Measurements from ENCODE around the gene WRAP73. TPM values are rescaled to one million over a fixed set of nuclear protein-coding genes. Genes with fewer than 3 reads are reported as not detected.

Gene WRAP73
- total and polyA plus RNA-seq, 12 donors = 5.1 to 29.6 (median 18.1) TPM

DNA sequence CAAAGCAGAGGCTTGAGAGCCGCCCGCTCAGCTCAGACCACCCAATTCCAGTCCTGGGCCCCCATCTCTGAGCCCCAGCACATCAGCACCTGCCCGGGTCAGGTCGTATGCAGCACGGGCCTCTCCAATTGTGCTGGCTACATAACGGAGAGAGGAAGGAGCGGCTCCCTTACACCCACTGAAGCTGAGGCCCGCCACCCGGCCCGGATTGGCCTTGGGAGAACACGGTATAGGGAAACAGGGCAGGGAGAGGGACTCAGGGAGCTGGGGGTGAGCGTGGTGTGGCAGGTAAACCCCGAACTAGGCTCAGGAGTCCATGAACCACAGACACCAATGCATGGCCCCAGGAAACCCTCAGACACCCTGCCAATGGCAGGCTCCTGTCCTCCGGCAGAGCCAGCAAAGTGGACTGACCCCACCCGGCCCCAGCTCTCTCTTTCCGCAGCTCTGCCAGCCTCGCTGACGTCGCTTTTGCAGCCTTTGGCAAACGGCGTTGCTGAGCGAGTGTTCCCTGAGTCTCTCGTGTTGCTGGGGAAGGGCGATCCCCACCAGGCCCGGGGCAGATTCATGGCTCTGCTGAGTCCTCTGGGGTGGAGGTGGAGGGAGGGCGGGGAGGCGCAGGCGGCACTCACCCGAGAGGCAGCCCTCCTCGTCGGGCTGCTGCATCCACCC, 55.1 kb downstream of the WRAP73 start:
- H3K4me1 ChIP-seq (replicated peaks in 1 of 2) = peaks cover 0 to 9% of the 10 kb centered on the region in 2 donors
- 70 to 82% (median 78%) methylated on average over 17 to 31 of the region's 31 CpGs for WGBS, 4 donors

GRCh38 chr1:3593745-3594144, 56.2 kb downstream of the WRAP73 start:
- no peak for DNase-seq
- H3K27me3 ChIP-seq = peaks cover 4% of the 10 kb centered on the region
- H3K4me1 ChIP-seq (replicated peaks in 1 of 2) = peaks cover 0 to 9% of the 10 kb centered on the region in 2 donors
- no peak overlapping the region for H3K4me3 ChIP-seq
- TF ChIP-seq, protein P1, sequence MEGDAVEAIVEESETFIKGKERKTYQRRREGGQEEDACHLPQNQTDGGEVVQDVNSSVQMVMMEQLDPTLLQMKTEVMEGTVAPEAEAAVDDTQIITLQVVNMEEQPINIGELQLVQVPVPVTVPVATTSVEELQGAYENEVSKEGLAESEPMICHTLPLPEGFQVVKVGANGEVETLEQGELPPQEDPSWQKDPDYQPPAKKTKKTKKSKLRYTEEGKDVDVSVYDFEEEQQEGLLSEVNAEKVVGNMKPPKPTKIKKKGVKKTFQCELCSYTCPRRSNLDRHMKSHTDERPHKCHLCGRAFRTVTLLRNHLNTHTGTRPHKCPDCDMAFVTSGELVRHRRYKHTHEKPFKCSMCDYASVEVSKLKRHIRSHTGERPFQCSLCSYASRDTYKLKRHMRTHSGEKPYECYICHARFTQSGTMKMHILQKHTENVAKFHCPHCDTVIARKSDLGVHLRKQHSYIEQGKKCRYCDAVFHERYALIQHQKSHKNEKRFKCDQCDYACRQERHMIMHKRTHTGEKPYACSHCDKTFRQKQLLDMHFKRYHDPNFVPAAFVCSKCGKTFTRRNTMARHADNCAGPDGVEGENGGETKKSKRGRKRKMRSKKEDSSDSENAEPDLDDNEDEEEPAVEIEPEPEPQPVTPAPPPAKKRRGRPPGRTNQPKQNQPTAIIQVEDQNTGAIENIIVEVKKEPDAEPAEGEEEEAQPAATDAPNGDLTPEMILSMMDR (IDR thresholded peaks at IDR 0.05) = no peak
- no peak for TF ChIP-seq POLR2A (IDR thresholded peaks at IDR 0.05)
- no peak overlapping the region for H3K27ac ChIP-seq
- no peaks in the 10 kb centered on the region for H3K9me3 ChIP-seq (replicated peaks in 1 of 3)
- intact Hi-C loops (cut with DNase I) = no loop called here
- 59 to 79% (median 74%) methylated on average over 10 of the region's 10 CpGs for WGBS, 4 donors
- H3K36me3 ChIP-seq (replicated peaks in 1 of 2) = no peaks in the 10 kb centered on the region

More for the DNA sequence above, 55.1 kb downstream of the WRAP73 start:
- intact Hi-C loops (cut with DNase I) = no loop called here
- DNase-seq = no peak
- H3K27ac ChIP-seq = no peak overlapping the region
- H3K4me3 ChIP-seq = no peak overlapping the region
- H3K9me3 ChIP-seq (replicated peaks in 1 of 3) = no peaks in the 10 kb centered on the region
- TF ChIP-seq, protein P1 (IDR thresholded peaks at IDR 0.05) = no peak
- no peak for TF ChIP-seq POLR2A (IDR thresholded peaks at IDR 0.05)
- no peaks in the 10 kb centered on the region for H3K36me3 ChIP-seq (replicated peaks in 1 of 2)
- H3K27me3 ChIP-seq = peaks cover 8% of the 10 kb centered on the region

DNA sequence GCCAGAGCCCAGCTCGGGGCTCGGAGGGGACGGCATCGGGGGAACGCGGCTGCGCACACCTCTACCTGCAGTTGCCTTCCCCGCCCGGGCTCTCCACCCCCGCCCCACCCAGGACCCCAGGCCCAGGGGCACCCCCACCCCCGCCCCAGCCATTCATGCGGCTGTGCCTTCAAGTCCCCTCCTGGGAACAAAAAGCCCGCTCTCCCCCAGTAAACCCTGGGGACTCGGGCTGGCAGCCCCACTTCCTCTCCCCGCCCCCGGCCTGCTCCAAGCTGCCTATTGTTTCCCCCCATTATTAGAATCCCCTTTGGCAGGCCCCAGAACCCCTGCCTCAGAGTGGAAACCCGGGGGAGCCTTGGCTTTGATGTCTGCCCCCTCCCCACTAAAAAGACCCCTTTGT, 56.6 kb downstream of the WRAP73 start:
- intact Hi-C loops (cut with DNase I) = no loop called here
- peaks cover 0 to 8% of the 10 kb centered on the region in 2 donors for H3K4me1 ChIP-seq (replicated peaks in 1 of 2)

GRCh38 chr1:3590951-3591865, 58.7 kb downstream of the WRAP73 start:
- WGBS, 4 donors = 63 to 86% (median 84%) methylated on average over 13 to 32 of the region's 33 CpGs
- Histone ChIP-seq H3K36me3 (replicated peaks in 1 of 2) (no peaks in the 10 kb centered on the region), H3K4me3 (no peak overlapping the region), H3K9me3 (replicated peaks in 1 of 3) (no peaks in the 10 kb centered on the region), H3K27me3 (peaks cover 4% of the 10 kb centered on the region), H3K4me1 (replicated peaks in 1 of 2) (no peaks in the 10 kb centered on the region), H3K27ac (no peak overlapping the region)
- TF ChIP-seq, protein P1 (IDR thresholded peaks at IDR 0.05) = no peak
- TF ChIP-seq POLR2A (IDR thresholded peaks at IDR 0.05) = no peak
- DNase-seq = no peak
- intact Hi-C loops (cut with DNase I) = no loop called here

More for the DNA sequence above, 56.6 kb downstream of the WRAP73 start:
- H3K9me3 ChIP-seq (replicated peaks in 1 of 3) = no peaks in the 10 kb centered on the region
- no peaks in the 10 kb centered on the region for H3K36me3 ChIP-seq (replicated peaks in 1 of 2)
- no peak for DNase-seq
- 81 to 88% (median 82%) methylated on average over 4 to 17 of the region's 17 CpGs; no CpG with 5 or more reads in 1 of the 4 donors for WGBS, 4 donors
- no peak overlapping the region for H3K4me3 ChIP-seq
- H3K27ac ChIP-seq = no peak overlapping the region
- TF ChIP-seq, protein P1 (IDR thresholded peaks at IDR 0.05) = no peak
- H3K27me3 ChIP-seq = peaks cover 4% of the 10 kb centered on the region

Measured in adrenal gland (tissue), 12 donors.